ENCODE measurements around the gene CELF4.

The CELF4 gene

DNA sequence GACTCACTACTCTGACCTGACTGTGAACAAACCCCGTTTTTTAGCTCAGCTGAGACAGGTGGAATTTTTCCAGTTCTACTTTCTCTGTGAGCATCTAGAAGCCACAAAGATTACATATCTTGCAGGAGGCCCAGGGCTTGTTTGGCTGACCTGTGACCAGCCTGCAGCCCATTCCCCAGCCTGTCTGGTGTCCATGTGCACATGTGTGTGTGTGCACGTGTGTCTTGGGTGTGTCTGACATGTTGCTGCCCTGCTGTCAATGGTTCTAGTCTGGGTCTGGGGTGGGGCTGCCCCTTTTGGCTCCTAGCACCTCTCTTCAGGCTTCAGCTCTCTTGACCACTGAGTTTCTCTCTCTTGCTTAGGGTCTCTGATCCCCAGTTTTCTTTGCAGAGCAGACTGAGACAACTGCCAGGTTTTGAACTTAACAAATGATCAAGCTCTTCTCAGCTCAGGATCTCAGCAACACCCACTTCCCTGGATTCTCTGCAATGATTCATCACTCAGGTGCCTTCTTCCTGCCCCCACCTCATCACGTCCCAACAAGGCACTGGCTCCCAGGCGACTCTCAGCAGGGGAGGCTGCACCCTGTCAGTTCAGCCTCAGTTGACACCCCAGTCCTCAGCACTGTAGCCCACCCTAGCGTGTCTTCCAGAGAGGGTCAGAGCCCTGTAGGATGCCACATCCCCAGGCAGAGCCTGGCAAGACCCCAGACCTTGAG is 130.3 kb downstream of the CELF4 start:
- TF ChIP-seq, protein P1, sequence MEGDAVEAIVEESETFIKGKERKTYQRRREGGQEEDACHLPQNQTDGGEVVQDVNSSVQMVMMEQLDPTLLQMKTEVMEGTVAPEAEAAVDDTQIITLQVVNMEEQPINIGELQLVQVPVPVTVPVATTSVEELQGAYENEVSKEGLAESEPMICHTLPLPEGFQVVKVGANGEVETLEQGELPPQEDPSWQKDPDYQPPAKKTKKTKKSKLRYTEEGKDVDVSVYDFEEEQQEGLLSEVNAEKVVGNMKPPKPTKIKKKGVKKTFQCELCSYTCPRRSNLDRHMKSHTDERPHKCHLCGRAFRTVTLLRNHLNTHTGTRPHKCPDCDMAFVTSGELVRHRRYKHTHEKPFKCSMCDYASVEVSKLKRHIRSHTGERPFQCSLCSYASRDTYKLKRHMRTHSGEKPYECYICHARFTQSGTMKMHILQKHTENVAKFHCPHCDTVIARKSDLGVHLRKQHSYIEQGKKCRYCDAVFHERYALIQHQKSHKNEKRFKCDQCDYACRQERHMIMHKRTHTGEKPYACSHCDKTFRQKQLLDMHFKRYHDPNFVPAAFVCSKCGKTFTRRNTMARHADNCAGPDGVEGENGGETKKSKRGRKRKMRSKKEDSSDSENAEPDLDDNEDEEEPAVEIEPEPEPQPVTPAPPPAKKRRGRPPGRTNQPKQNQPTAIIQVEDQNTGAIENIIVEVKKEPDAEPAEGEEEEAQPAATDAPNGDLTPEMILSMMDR (IDR thresholded peaks at IDR 0.05; ENCODE audit: low read depth, low read length) = no peak
- in situ Hi-C loops (cut with HindIII; ENCODE audit: low sequenced_read_pairs) = no loop called here
- H3K4me3 ChIP-seq (ENCODE audit: low read depth, low read length) = no peak overlapping the region
- DNase-seq (ENCODE audit: low read depth, low spot score) = no peak

- TF ChIP-seq, protein P1 (IDR thresholded peaks at IDR 0.05; ENCODE audit: low read depth, low read length) = no peak
- in situ Hi-C loops (cut with HindIII; ENCODE audit: low sequenced_read_pairs) = no loop called here
- no peak overlapping the region for H3K4me3 ChIP-seq (ENCODE audit: low read depth, low read length)
- DNase-seq (ENCODE audit: low read depth, low spot score) = no peak
These were observed 131.3 kb downstream of the CELF4 start for GRCh38 chr18:37434161-37434860.

- DNase-seq (ENCODE audit: low read depth, low spot score) = no peak
- TF ChIP-seq, protein P1 (IDR thresholded peaks at IDR 0.05; ENCODE audit: low read depth, low read length) = no peak
- no peak overlapping the region for H3K4me3 ChIP-seq (ENCODE audit: low read depth, low read length)
- in situ Hi-C loops (cut with HindIII; ENCODE audit: low sequenced_read_pairs) = no loop called here
These were observed 133.0 kb downstream of the CELF4 start for GRCh38 chr18:37432436-37433195.

DNA sequence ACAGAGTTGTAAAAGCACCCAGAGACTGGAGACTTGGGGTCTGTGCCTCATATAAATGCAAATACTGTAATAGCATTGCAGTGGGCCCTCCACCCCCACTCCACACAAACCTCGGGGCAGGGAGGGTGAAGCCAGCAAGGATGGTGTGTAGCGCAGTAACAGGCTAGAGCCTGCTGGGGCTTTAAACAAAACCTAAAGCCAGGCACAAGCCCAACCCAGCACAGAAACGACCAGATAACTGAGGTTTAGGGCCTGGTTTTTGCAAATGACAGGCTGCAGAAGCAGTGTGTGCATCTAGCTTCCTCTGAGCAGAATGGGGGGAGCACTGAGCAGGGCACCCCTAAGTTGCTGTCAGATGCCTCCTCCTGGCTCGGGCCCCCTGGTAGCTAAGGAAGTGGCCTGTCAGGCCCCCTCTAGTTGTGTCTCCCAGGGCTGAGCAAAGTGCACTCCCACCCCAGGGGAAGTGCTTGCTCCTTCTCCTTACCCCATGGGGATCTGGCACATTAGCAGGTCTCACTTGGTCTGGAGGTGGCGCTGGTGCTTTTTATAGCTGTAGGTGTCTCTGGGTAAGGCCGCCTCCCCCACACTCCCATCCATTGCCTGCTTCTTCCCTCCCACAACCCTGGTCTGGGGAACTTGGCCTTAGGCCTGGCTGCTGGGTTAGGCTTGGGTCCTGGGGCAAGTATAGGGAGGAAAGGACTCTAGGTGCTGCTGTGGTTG is 135.1 kb downstream of the CELF4 start:
- no peak for DNase-seq (ENCODE audit: low read depth, low spot score)
- no peak overlapping the region for H3K4me3 ChIP-seq (ENCODE audit: low read depth, low read length)
- in situ Hi-C loops (cut with HindIII; ENCODE audit: low sequenced_read_pairs) = no loop called here
- TF ChIP-seq, protein P1 (IDR thresholded peaks at IDR 0.05; ENCODE audit: low read depth, low read length) = no peak

- TF ChIP-seq, protein P1 (IDR thresholded peaks at IDR 0.05; ENCODE audit: low read depth, low read length) = no peak
- in situ Hi-C loops (cut with HindIII; ENCODE audit: low sequenced_read_pairs) = no loop called here
- DNase-seq (ENCODE audit: low read depth, low spot score) = no peak
- H3K4me3 ChIP-seq (ENCODE audit: low read depth, low read length) = no peak overlapping the region
These were observed 135.8 kb downstream of the CELF4 start for GRCh38 chr18:37429791-37430190.
